Activated CD8-positive, alpha-beta memory T cell treated with anti-CD3 and anti-CD28 coated beads, Interleukin-2, amount 50 U/mL, for 1 hour (primary cell): ENCODE data around the gene GDF15.
A peak's percentile ranks its signal among the peaks of the same experiment; 100 is the strongest.
"Not testable (repeated sequence)": the region's sequence is repeated elsewhere in the genome, so short reads cannot be mapped to it uniquely, and the experiment has no call there.

Experiments used
- DNase-seq: peaks from one replicate; pipeline ENCODE4 v3.0.0-alpha.2; 2020; ENCODE audit errors: extremely low read depth

The GDF15 gene

DNA sequence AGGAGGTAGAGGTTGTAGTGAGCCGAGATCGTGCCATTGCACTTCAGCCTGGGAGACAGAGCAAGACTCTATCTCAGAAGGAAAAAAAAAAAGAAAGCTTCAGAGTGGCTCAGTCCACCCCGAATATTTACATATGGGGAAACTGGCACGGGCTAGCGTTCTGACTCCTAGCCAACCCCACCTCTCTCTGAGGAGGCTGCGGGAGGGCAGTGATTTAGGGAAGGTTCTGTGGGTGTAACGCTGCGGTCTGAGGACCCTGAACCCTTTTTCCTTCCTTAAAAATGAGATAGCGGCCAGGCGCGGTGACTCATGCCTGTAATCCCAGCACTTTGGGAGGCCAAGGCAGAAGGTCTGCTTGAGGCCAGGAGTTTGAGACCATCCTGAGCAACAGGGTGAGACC lies 6.5 kb downstream of the GDF15 start:
- no peak for DNase-seq

DNA sequence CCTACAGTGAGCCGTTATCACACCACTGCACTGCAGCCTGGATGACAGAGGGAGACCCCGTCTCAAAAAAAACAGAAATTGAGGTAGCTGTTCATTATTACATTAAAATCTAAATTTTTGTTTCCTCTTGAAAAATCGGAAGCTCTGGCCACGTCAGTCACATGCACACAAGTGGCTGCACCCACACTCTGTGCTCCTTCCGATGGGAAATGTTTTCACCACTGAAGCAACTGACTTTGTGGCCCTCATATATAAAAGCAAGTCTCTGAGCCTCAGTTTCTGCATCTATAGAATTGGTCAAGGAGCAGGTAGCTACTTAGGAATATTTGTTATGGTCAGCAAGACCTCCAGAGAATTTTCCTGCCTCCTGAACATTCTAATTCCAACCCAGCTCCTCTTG lies 7.0 kb downstream of the GDF15 start:
- DNase-seq = no peak

- no peak for DNase-seq
Measured at GRCh38 chr19:18393836-18394235, 7.9 kb downstream of the GDF15 start.

DNA sequence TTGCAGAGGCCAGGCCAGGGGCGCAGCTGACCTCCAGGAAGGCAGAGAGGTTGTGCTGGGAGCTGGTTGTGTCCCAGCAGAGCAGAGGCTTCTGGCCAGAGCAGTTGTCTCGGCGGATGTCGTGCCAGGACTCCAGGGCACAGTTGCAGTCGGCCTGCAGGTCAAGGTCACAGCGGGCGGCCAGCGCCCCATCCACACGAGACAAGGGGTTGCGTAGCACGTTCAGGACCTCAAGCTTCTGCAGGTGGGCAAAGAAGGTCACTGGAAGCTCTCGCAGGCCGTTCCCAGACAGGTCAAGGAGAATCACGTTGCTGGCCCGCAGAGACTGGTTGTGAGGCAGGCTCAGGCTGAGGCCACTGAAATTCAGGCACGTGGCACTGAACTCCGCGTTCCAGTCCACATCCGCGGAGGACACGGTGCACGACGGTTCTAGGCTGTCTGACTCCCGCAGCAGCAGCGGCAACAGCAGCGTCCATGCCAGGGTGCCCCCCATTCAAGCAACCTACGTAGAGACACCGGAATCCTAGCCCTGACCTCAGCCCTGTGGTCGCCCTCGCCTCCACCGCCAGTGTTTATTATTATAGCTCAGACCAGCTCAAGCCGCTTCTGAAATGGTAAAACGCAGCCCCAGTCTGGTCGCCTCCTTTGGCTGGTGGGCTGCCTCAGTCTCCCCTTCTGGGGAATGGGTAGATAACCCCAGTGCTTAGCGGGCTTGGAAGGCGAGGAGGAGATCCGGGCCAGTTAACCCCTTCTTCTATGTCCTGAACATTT lies 10.7 kb downstream of the GDF15 start:
- no peak for DNase-seq

DNA sequence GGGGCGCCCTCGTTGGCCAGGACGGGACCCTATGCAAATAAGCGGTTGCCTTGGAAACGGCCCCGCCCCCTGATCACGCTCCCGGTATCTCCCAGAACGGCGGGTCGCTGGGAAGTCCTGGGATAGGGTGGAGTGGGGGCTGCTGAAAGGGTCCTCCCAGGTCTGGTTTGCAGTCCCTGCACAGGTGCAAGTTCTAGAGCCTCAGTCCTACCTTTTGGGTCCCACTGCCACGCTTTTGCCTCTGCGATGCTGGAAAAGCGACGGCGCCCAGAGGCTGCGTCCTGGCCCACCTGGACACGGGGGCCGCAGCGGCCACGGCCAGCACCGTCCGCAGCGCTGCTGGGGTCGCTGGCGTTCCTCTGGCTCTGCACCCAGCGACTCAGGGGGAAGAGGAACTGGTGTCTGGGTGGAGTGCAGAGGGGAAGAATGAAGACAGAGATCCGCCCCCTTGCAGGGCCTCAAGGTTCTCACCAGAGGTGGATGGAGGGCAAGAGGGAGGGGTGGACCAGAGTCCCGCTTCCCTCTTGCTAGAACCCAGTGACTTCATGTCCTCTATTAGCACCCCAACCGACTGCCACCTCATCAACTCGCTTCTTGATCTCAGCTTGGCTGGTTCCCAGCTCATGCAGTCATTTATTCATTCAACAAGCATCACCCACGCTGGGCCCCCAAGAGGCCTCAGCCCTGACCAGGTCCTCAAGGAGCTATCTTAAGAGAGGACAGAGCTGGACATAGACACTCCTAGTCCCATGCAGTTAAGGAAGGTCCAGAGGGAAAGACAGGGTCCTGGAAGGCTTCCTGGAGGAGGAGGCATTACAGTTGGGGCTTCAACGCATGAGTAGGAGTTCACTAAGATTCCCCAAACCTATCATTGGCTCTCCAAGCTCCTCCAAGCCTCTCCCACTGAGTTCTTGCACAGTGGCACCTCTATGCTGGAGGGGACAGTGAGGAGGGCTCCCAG lies 11.6 kb downstream of the GDF15 start, which contains the start of gene LRRC25:
TSS of gene LRRC25 (minus strand) at position 381 of the 961 bp plus-strand sequence. CDS start 659 bp downstream, outside the sequence.
- DNase-seq = no peak

- no peak for DNase-seq
Measured at GRCh38 chr19:18399008-18399407, 13.1 kb downstream of the GDF15 start.

- no peak for DNase-seq
Measured at GRCh38 chr19:18401580-18402112, 15.7 kb downstream of the GDF15 start.

GRCh38 chr19:18402455-18403248 lies 16.7 kb downstream of the GDF15 start:
- DNase-seq = not testable (repeated sequence)

- DNase-seq = not testable (repeated sequence)
Measured at GRCh38 chr19:18405754-18406153, 19.8 kb downstream of the GDF15 start.

DNA sequence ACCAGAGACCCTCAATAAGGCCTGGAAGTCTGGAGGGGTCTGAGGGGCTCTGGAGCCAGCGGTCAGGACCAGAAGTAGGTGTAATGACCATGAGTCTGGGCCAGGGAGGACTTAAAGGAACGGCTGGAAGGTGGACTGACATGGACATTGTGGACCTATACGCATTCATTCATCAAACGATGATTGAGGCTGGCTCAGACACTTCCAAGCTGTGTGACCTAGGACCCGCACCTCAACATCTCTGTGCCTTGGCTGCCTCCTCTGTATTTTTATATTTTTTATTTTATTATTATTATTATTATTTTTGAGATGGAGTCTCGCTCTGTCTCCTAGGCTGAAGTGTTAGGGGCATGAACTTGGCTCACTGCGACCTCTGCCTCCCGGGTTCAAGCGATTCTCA lies 20.8 kb downstream of the GDF15 start:
- DNase-seq = no peak

DNA sequence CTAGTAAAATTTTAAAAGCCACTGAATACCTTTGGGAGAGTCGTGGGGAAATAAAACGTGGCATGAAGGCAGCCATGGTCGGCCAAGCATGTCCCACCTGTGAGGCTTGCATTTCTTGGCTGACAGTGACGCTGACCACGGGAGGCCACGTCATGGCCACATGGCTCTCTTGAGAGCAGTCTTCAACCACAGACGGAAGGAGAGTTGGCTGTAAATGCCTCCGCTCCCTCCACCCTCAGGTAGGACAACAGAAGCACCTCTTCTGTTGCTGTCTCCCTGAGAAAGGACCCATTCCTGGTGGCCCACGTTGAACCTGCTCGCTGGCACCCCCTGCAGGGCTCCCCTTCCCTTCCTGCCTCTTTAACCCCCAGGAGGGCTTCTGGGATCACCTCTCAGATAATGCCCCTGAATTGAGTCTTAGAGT lies 22.1 kb downstream of the GDF15 start:
- no peak for DNase-seq

DNA sequence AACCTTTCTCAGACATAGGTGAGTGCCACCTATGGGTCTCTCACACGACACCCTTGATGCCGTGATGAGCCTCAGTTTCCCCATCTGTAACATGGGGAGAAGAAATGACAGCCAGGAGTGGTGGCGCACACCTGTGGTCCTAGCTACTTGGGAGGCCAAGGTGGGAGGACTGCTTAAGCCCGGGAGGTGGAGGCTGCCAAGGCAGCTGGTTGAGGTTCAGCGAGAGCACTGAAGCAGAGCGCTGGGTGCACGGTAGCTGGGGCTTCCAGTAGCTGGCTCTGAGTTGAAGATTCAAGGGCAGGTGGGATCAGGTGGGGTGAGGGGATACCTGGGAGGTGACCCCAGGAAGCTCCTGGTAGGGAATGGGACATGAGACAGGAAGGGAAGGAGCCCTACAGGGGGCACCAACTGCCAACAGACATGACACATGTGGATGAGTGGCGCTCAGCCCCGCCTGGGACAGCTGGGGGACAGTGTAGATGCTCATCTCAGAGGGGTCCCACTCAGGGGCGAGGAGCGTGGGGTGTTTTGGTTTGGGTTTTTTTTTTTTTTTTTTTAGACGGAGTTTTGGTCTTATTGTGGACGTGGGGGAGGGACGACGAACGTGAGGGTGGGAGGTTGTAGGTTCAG lies 26.8 kb downstream of the GDF15 start:
- no peak for DNase-seq

DNA sequence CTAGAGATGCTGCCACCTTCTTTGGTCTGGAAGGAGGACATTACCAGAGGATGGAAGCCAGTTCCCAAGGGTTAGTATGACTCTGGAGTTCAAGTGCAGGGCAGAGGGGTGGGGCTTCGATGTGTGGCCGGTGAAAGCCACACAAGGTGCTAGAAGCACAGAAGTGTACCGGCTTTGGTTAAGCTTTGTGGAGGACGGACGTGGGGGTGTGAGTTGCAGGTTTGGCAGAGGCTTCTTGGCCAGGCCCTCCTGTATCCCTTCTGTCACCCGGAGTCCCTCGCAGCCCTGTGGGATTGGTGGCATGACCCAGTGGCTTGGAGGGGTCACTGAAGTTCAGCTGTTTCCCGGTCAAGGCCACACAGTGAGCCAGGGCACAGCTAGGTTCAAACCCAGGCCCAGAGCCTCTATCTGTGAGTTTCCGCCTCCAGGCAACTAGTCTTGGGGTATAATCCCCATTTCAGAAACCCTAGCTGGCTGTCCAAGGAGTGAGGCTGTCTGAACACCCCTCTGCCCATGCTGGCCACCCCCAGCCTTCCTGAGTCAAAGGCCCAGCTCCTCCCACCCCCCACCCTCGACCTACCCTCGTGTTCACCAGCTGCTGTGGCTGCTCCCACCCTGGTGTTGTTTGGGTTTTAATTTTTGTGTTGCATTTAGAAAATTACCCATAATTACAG lies 28.7 kb downstream of the GDF15 start:
- DNase-seq = no peak

GRCh38 chr19:18415178-18415867 lies 29.4 kb downstream of the GDF15 start:
- no peak for DNase-seq

DNA sequence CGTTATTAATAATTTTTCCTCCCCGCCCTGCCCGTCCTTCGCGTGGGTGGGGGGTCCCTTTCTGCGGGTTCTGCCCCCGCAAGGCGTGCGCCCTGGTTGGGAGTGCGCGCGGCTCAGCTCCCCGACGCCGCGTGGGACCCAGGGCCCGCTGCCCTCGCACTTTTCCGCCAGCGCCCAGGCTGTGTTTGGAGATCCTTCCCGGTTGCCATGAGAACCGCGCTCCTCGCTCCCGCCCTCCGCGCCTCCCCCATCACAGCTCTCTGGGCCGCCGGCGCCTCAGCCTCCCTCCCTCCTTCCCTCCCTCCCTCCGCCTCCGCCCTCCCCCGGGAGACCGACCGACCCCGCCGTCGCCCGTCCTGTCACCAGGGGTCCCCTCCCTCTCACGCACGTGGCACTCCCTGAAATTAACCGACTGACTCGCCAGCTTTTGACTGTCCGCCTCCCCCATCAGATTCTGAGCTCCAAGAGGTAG lies 30.9 kb downstream of the GDF15 start:
- peak; percentile 33 for DNase-seq

DNA sequence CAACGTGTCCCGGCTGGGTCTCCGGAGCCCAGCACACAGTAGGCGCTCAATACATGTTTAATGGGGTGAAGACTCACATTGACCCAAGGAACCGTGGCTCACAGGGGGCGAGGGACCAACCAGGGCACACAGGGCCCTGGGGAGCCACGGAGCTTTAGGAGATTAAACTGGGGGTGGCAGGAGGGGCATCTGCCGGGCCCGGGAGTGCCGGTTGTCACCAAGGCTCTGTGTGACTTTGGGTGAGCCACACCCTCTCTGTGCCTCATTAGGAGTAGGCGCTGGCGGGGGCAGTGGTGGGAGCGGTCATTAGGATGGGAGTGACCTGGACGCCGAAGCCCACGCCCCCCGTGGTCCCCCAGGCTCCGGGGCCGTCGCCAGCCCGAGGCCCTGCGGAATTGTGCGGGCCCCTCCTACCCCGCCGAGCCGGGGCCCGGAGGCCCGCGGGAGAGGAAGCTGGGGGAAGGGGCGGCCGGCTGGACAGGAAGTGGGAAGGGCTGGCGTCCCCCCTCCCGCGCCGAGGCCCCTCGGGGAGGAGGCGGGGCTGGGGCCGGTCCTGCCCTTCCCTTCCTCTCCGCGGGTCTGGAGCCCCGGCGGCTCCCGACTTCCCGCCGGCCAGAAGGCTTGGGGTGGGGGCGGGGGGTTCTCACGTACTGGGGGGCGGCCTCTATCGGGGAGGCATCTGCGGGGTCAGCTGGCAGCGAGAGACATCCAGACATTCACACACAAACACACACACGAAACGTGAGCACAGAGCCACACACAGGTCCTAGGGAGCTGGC lies 31.5 kb downstream of the GDF15 start:
- DNase-seq = no peak

GRCh38 chr19:18418029-18418482 lies 32.1 kb downstream of the GDF15 start:
- no peak for DNase-seq

DNA sequence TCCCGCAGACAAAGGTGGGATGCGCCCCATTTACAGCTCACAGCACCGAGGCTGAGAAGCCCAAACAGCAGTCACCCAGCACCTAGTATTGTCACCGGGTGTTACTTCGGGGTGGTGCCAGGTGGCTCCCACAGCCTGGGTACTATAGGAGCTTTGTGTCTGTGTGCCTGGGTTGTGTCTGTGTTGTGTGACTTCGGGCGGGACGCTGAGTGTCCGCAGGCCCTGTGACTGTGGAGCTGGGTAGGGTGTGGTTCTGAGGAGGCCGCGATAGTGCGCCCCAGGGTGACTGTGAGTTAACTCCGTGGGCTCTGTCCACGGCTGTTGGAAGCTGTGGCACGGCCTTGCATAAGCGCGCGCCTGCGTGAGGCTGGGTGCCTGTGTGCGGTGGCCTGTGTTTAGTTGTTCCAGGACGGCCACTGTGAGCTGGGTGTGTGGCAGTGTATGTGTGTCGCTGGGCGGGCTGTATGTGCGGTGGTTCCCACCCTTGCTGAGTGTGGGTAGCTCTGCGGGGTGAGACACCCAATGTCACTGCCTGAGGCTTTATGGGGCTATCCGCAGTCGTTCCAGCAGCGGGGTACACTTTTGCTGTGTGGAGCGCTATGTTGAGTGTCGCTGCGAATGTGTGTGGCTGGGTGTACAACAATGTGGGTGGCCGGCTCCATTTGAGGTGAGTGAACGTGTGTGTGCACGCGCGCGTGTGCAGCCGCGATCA lies 32.7 kb downstream of the GDF15 start:
- no peak for DNase-seq
